ENCODE data around the gene CSAD. TPM values are rescaled to one million over a fixed set of nuclear protein-coding genes. Genes with fewer than 3 reads are reported as not detected.

The CSAD gene
- total RNA-seq, 1 experiment from 2014 or later: 15.4 TPM

DNA sequence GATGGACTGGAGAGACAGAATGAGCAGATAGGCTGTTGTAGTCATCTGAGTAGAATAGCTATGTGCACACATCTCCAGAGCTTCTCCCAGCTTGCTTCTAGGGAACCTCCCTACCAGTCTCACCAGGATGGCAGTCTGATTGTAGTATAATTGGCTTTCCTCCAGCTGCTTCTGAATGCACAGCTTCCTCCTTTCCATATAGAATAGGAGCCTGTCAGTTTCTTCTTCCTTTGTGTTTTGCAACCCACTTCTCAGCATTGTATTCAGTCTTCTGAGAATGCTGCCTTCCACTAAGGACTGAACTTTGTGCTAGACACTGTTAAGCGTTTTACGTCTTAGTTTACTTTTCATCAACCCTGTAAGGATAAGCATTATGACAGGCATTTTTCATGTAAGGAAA lies 2.2 kb upstream of the CSAD start:
- ChIA-PET POLR2A (no interaction called here), CTCF (no interaction called here)
- in situ Hi-C loops (cut with HindIII; ENCODE audit: low pct_unique_long_range_greater_than_20kb, low sequenced_read_pairs) (no loop called here), intact Hi-C loops (cut with micrococcal nuclease; ENCODE audit: unreplicated experiment) (no loop called here)
- ATAC-seq: no peak
- Histone ChIP-seq H3K36me3 (ENCODE audit: control insufficient read depth, insufficient read depth, low read length) (peaks cover 19% of the 10 kb centered on the region), H3K27me3 (ENCODE audit: control insufficient read depth, insufficient read depth, low read length) (no peaks in the 10 kb centered on the region), H3K27ac (ENCODE audit: low read length) (peak overlapping the region; percentile 18; the same call in 1 of the 2 replicates), H3K4me3 (ENCODE audit: low read depth in 2 of 2, low read length in 2 of 2) (no peak overlapping the region), H3K4me1 (ENCODE audit: control insufficient read depth, insufficient read depth, low read length) (peaks cover 26% of the 10 kb centered on the region), H3K9me3 (ENCODE audit: control insufficient read depth, insufficient read depth, low read depth, low read length) (no peaks in the 10 kb centered on the region)
- no peak for DNase-seq (ENCODE audit: low read depth, low spot score)
- TF ChIP-seq TCF7L2 (IDR thresholded peaks at IDR 0.05; ENCODE audit: low read depth, low read length) (no peak), POLR2AphosphoS5 (IDR thresholded peaks at IDR 0.05; ENCODE audit: low read depth, low read length) (no peak)
- TSS peak; percentile 57 for BruUV-seq (replicated peaks)

- no TSS peak for BruUV-seq (replicated peaks)
- no peak for DNase-seq (ENCODE audit: low read depth, low spot score)
- in situ Hi-C loops (cut with HindIII; ENCODE audit: low pct_unique_long_range_greater_than_20kb, low sequenced_read_pairs): no loop called here
- POLR2A ChIA-PET: interaction anchor here (0.6 kb wide), 2 partner anchors 86 to 115 kb away, joined by 5 to 7 read pairs; no protein-coding TSS in a partner anchor
- CTCF ChIA-PET: no interaction called here
- no peak for TF ChIP-seq POLR2AphosphoS5 (IDR thresholded peaks at IDR 0.05; ENCODE audit: low read depth, low read length)
- TF ChIP-seq SIN3A (IDR thresholded peaks at IDR 0.05; ENCODE audit: borderline replicate concordance, insufficient read depth, low read depth, low read length): no peak
- intact Hi-C loops (cut with micrococcal nuclease; ENCODE audit: unreplicated experiment): no loop called here
- peak overlapping the region; percentile 70 to 74 for H3K4me3 ChIP-seq (ENCODE audit: low read depth in 2 of 2, low read length in 2 of 2)
- no peaks in the 10 kb centered on the region for H3K9me3 ChIP-seq (ENCODE audit: control insufficient read depth, insufficient read depth, low read depth, low read length)
- peak overlapping the region; percentile 86 for H3K27ac ChIP-seq (ENCODE audit: low read length)
- H3K4me1 ChIP-seq (ENCODE audit: control insufficient read depth, insufficient read depth, low read length): peaks cover 26% of the 10 kb centered on the region
- ATAC-seq: no peak
- no peaks in the 10 kb centered on the region for H3K27me3 ChIP-seq (ENCODE audit: control insufficient read depth, insufficient read depth, low read length)
- H3K36me3 ChIP-seq (ENCODE audit: control insufficient read depth, insufficient read depth, low read length): peaks cover 18% of the 10 kb centered on the region
Measured at GRCh38 chr12:53181935-53182334, 1.2 kb upstream of the CSAD start.

- CTCF ChIA-PET: interaction anchor here (0.6 kb wide), 4 partner anchors 71 to 240 kb away, joined by 3 to 6 read pairs (median 4); no protein-coding TSS in a partner anchor
Measured at GRCh38 chr12:53180931-53181645, 363 bp upstream of the CSAD start.

More at GRCh38 chr12:53180931-53181645, 363 bp upstream of the CSAD start:
- peak; percentile 88 for ATAC-seq
- Histone ChIP-seq H3K9me3 (ENCODE audit: control insufficient read depth, insufficient read depth, low read depth, low read length) (no peaks in the 10 kb centered on the region), H3K27ac (ENCODE audit: low read length) (peak overlapping the region; percentile 86), H3K4me3 (ENCODE audit: low read depth in 2 of 2, low read length in 2 of 2) (peak overlapping the region; percentile 70 to 74), H3K4me1 (ENCODE audit: control insufficient read depth, insufficient read depth, low read length) (peaks cover 26% of the 10 kb centered on the region), H3K27me3 (ENCODE audit: control insufficient read depth, insufficient read depth, low read length) (no peaks in the 10 kb centered on the region), H3K36me3 (ENCODE audit: control insufficient read depth, insufficient read depth, low read length) (peaks cover 10% of the 10 kb centered on the region)
- in situ Hi-C loops (cut with HindIII; ENCODE audit: low pct_unique_long_range_greater_than_20kb, low sequenced_read_pairs) (no loop called here), intact Hi-C loops (cut with micrococcal nuclease; ENCODE audit: unreplicated experiment) (no loop called here)
- POLR2A ChIA-PET: interaction anchor here (0.6 to 1.2 kb wide), 6 partner anchors 9 to 114 kb away, joined by 3 to 17 read pairs (median 4); no protein-coding TSS in a partner anchor
- TF ChIP-seq, protein P1, sequence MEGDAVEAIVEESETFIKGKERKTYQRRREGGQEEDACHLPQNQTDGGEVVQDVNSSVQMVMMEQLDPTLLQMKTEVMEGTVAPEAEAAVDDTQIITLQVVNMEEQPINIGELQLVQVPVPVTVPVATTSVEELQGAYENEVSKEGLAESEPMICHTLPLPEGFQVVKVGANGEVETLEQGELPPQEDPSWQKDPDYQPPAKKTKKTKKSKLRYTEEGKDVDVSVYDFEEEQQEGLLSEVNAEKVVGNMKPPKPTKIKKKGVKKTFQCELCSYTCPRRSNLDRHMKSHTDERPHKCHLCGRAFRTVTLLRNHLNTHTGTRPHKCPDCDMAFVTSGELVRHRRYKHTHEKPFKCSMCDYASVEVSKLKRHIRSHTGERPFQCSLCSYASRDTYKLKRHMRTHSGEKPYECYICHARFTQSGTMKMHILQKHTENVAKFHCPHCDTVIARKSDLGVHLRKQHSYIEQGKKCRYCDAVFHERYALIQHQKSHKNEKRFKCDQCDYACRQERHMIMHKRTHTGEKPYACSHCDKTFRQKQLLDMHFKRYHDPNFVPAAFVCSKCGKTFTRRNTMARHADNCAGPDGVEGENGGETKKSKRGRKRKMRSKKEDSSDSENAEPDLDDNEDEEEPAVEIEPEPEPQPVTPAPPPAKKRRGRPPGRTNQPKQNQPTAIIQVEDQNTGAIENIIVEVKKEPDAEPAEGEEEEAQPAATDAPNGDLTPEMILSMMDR (IDR thresholded peaks at IDR 0.05): no peak
- TF ChIP-seq, protein P2, sequence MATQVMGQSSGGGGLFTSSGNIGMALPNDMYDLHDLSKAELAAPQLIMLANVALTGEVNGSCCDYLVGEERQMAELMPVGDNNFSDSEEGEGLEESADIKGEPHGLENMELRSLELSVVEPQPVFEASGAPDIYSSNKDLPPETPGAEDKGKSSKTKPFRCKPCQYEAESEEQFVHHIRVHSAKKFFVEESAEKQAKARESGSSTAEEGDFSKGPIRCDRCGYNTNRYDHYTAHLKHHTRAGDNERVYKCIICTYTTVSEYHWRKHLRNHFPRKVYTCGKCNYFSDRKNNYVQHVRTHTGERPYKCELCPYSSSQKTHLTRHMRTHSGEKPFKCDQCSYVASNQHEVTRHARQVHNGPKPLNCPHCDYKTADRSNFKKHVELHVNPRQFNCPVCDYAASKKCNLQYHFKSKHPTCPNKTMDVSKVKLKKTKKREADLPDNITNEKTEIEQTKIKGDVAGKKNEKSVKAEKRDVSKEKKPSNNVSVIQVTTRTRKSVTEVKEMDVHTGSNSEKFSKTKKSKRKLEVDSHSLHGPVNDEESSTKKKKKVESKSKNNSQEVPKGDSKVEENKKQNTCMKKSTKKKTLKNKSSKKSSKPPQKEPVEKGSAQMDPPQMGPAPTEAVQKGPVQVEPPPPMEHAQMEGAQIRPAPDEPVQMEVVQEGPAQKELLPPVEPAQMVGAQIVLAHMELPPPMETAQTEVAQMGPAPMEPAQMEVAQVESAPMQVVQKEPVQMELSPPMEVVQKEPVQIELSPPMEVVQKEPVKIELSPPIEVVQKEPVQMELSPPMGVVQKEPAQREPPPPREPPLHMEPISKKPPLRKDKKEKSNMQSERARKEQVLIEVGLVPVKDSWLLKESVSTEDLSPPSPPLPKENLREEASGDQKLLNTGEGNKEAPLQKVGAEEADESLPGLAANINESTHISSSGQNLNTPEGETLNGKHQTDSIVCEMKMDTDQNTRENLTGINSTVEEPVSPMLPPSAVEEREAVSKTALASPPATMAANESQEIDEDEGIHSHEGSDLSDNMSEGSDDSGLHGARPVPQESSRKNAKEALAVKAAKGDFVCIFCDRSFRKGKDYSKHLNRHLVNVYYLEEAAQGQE (IDR thresholded peaks at IDR 0.05; ENCODE audit: insufficient read depth in 1 of 2, low read depth in 2 of 2, low read length in 1 of 2): no peak
- TF ChIP-seq POLR2AphosphoS5 (IDR thresholded peaks at IDR 0.05; ENCODE audit: low read depth, low read length): no peak; the same call in 1 of the 2 replicates
- TF ChIP-seq TCF7L2 (IDR thresholded peaks at IDR 0.05; ENCODE audit: low read depth, low read length): no peak
- TF ChIP-seq SIN3A (IDR thresholded peaks at IDR 0.05; ENCODE audit: borderline replicate concordance, insufficient read depth, low read depth, low read length): no peak
- no TSS peak for BruUV-seq (replicated peaks)
- DNase-seq (ENCODE audit: low read depth, low spot score): no peak
